GM19193 (cell line): ENCODE data around the gene SLC17A7.

Experiments
- POLR2A ChIP-seq: IDR thresholded peaks from 4 replicates; pipeline ENCODE4 v1.6.1; 2011; ENCODE audit not compliant: insufficient read depth, insufficient read length; ENCODE audit errors: extremely low read depth

The SLC17A7 gene

GRCh38 chr19:49475191-49475917, 34.0 kb upstream of the SLC17A7 start:
- no peak for TF ChIP-seq POLR2A

DNA sequence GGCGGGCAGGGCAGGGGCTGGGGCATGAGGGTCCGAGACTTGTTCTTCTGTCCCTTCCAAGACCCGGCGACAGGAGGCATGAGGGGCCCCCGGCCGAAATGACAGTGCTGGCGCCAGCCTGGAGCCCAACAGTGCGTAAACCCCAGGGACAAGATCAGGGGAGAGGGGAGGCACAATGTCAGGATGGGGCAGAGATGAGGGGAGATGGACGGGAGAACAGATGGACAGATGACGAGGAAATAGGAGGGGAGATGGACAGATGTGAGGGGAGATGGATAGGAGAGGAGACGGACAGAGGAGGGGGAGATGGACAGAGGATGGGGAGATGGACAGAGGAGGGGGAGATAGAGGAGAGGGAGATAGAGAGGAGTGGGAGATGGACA, 33.2 kb upstream of the SLC17A7 start:
- no peak for TF ChIP-seq POLR2A

- peak; percentile 56 for TF ChIP-seq POLR2A
Measured at GRCh38 chr19:49473868-49474541, 32.7 kb upstream of the SLC17A7 start, which contains the start of gene FLT3LG. FLT3LG (plus strand) TSS chr19:49474215; CDS start chr19:49474640, 425 bp downstream.

DNA sequence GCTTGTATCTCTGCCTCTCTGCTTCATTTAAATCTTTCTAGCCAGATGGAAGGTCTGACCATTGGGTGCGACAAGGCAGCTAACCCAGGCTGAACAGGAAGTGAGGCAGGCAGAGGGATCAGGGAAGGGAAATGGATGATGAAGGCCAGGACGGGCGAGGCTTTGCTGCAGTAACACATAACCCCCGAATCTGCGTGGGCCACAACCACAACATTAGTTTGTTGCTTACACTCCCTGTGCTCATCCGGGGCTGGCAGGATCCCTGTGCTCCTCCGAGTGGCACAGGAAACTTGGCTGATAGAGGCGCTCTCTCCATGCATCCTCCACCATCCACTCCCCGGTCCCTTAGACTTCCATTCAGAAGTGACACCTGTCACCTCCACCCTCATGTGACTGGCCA, 31.6 kb upstream of the SLC17A7 start:
- TF ChIP-seq POLR2A: no peak

DNA sequence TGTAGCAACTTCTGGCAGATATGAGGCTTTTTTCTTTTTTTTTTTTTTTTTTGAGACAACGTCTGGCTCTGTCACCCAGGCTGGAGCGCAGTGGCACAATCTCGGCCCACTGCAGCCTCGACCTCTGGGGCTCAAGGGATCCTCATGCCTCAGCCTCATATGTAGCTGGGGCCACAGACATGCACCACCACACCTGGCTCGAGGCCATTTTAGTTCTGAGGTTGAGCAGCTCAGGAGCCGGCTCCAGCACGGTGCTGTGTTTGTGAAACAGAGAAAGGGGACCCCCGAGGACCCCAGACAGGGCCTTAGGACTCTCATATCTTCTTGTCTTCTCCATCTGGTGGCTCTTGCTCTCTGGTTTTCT, 29.3 kb upstream of the SLC17A7 start:
- TF ChIP-seq POLR2A: no peak

GRCh38 chr19:49469828-49470614, 28.7 kb upstream of the SLC17A7 start:
- TF ChIP-seq POLR2A: no peak

GRCh38 chr19:49468746-49469447, 27.6 kb upstream of the SLC17A7 start:
- no peak for TF ChIP-seq POLR2A

- TF ChIP-seq POLR2A: no peak
Measured at GRCh38 chr19:49468199-49468598, 26.9 kb upstream of the SLC17A7 start.

DNA sequence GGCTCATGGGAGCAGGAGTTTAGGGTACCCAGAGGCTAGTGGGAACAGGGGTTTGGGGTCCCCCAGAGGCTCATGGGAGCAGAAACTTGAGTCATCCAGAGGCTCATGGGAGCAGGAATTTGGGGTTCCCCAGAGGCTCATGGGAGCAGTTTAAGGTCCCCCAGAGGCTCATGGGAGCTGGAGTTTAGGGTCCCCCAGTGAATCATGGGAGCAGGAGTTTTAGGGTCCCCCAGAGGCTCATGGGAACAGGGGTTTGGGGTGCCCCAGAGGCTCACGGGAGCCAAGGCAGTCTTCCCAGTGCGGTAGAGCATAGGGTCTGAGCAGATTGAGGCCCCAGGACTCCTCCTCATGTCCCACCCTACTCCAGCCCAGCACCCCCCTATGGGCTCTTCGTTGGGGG, 24.0 kb upstream of the SLC17A7 start:
- no peak for TF ChIP-seq POLR2A

DNA sequence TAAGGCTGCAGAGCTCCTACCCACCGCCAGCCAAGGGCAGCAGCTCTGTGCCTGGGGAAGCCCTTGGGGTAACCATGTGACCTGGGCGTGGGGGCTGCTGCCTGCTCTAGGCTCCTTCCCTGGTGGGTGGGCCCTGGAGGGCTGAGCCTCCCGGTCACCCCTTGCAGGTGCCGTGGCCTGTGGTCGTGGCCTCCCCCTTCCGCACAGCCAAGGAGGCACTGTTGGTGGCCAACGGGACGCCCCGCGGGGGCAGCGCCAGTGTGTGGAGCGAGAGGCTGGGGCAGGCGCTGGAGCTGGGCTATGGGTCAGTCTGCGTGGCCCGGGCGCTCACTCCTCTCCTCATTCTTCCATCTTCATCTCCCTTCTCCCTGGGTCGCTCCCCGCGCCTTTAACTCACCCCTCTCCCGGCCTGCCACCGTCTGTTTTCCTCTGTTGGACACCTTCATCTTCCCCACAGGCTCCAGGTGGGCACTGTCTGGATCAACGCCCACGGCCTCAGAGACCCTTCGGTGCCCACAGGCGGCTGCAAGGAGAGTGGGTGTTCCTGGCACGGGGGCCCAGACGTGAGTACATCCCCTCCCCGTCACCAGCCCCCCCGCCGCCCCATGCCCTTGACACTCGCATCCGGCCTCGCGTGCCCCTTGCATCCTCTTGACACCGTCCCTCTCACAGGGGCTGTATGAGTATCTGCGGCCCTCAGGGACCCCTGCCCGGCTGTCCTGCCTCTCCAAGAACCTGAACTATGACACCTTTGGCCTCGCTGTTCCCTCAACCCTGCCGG, 22.8 kb upstream of the SLC17A7 start:
- no peak for TF ChIP-seq POLR2A

GRCh38 chr19:49462492-49462891, 21.2 kb upstream of the SLC17A7 start:
- no peak for TF ChIP-seq POLR2A

GRCh38 chr19:49461656-49462055, 20.3 kb upstream of the SLC17A7 start:
- TF ChIP-seq POLR2A: no peak

DNA sequence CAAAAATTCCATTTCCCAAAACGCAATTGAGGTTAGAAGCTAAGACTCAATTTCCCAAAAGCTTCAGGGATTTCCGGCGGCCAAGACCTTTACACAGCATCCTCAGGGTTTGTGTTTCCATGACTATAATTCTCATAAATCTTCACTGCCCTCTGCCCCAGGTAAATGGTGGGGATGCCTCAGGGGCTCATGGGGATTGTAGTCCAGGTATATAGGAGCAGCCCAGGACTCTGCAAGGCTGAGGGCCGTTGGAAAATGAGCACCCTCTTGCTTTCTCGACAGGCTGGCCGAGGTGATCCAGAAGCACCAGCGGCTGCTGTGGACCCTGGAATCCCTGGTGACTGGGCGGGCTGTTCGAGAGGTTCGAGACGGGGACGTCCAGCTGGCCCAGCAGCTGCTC, 18.1 kb upstream of the SLC17A7 start:
- TF ChIP-seq POLR2A: no peak

DNA sequence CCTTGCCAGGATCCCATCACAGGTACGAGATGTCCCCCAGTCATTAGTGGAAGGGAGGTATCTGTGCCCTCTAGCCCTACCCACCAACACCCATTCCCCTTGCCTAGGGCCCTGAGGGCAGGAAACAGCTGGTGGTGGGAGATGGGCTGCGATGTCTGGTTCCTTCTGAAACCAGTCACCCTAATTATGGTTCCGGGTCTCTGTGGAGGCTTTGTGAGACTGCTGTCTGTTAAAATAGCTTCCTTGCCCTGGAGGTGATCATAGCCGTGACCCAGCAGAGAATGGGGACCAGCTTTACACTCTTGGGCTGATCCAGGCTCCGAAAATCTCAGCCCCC, 17.2 kb upstream of the SLC17A7 start:
- TF ChIP-seq POLR2A: no peak
